ENCODE data around the gene ZNF740. TPM values are rescaled to one million over a fixed set of nuclear protein-coding genes. Genes with fewer than 3 reads are reported as not detected.

Gene ZNF740
- total and polyA plus RNA-seq, 7 experiments from 2014 or later, result 3.6 to 135 (median 45.6) TPM

DNA sequence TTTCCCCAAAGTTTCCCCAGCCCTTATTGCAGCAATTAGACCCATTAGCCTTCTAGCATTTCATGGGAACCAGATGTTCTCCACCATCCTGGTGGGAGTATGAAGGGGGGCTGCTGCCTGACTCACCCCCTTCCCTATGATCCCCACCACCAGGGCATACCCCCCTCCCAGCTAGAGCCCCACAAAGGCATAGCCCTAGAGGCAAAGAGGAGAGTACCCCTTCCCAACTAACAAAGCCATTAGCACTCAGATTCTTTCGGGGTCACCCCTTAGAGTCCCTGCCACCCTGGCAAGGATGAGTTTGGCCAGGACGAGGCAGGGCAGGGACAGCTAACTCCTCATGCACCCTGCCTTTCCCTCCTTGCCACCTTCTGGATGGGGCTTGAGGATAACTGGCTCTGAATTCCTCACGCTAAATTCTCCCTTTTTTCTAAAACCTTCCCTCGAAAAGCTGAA lies 42.3 kb downstream of the ZNF740 start:
- no peaks in the 10 kb centered on the region for H3K9me3 ChIP-seq (ENCODE audit: control insufficient read depth in 2 of 3, low read length in 3 of 3)
- DNase-seq (no peak), ATAC-seq (no peak)
- Mint-ChIP-seq H3K27ac (peak overlapping the region; percentile 81 to 94 (median 88)), H3K4me1 (peaks cover 44 to 74% (median 69%) of the 10 kb centered on the region in 7 donors), H3K36me3 (peaks cover 0 to 18% (median 0%) of the 10 kb centered on the region in 5 donors), H3K9me3 (peaks cover 0 to 5% (median 0%) of the 10 kb centered on the region in 11 donors), H3K27me3 (no peaks in the 10 kb centered on the region), H3K4me3 (peak overlapping the region; percentile 45 to 100 (median 82))
- peak overlapping the region; percentile 66 for H3K27ac ChIP-seq (ENCODE audit: low read depth, low read length)
- ChIA-PET POLR2A (interaction anchor here (1.1 to 8.5 kb wide), 7 partner anchors 9 to 73 kb away, joined by 3 to 103 read pairs (median 6); partner anchors contain the start of genes ITGB7 and PFDN5), CTCF (interaction anchor here (2.3 kb wide), 1 partner anchor 9 kb away, joined by 7 read pairs; no protein-coding TSS in a partner anchor)
- peak overlapping the region; percentile 11 for H3K4me3 ChIP-seq (ENCODE audit: low read length)
- H3K4me1 ChIP-seq (ENCODE audit: control insufficient read depth in 2 of 2, insufficient read depth in 2 of 2, low read length in 2 of 2), result peaks cover 37 to 44% of the 10 kb centered on the region in 2 donors
- no peaks in the 10 kb centered on the region for H3K27me3 ChIP-seq (ENCODE audit: control insufficient read depth in 2 of 2, insufficient read depth in 2 of 2, low read length in 2 of 2)
- peaks cover 0 to 8% (median 0%) of the 10 kb centered on the region in 3 experiments for H3K36me3 ChIP-seq (ENCODE audit: control insufficient read depth in 2 of 3, insufficient read depth in 3 of 3, low read length in 3 of 3)
- intact Hi-C loops (cut with micrococcal nuclease), result loop anchor here (5.0 kb wide), 1 partner anchor 279 kb away; the partner anchor contains the start of gene TARBP2 (in 2 of the 2)

DNA sequence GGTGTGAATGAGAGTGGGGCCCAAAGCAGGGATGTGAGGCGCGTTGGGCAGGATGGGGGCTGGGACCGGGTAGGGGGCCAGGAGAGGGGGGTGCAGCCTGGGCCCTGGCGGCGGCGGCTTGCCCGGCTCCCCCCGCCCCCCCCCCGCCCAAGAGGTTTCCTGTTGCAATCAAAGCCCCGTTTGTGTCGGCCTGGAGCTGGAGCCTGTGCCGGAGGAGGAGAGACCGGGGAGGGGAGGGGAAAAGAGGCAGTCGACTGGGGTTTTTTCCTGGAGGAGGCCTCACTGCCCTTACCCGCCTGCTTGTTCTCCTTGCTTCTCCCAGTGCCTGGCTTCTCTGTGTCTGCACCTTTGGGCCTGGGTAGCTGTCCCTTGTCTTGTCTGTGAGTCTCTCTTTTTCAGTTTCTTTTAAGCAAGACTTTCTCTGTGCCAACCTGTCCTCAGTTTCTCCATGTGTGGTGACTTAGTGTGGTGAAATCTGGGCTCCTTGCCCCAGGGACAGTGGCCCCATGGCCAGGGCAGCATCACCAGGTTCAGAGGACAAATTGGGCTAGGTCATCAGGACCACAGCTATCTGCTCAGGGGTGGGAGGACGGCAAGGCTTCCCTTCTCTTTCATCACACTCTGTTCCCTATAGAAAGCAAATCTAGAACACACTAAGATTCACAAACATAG lies 43.0 kb downstream of the ZNF740 start:
- peak overlapping the region; percentile 66 for H3K27ac ChIP-seq (ENCODE audit: low read depth, low read length)
- CTCF ChIA-PET, result interaction anchor here (0.6 to 2.3 kb wide), 2 partner anchors 10 to 20 kb away, joined by 4 to 7 read pairs; no protein-coding TSS in a partner anchor
- Mint-ChIP-seq H3K27ac (peak overlapping the region; percentile 79 to 94 (median 86)), H3K4me3 (peak overlapping the region; percentile 63 to 100 (median 82)), H3K9me3 (peaks cover 0 to 5% (median 0%) of the 10 kb centered on the region in 11 donors), H3K27me3 (no peaks in the 10 kb centered on the region), H3K4me1 (peaks cover 37 to 71% (median 66%) of the 10 kb centered on the region in 7 donors), H3K36me3 (peaks cover 0 to 16% (median 0%) of the 10 kb centered on the region in 5 donors)
- POLR2A ChIA-PET, result interaction anchor here (1.1 to 8.5 kb wide), 7 partner anchors 9 to 72 kb away, joined by 3 to 103 read pairs (median 6); partner anchors contain the start of genes ITGB7 and PFDN5
- no peaks in the 10 kb centered on the region for H3K27me3 ChIP-seq (ENCODE audit: control insufficient read depth in 2 of 2, insufficient read depth in 2 of 2, low read length in 2 of 2)
- H3K4me1 ChIP-seq (ENCODE audit: control insufficient read depth in 2 of 2, insufficient read depth in 2 of 2, low read length in 2 of 2), result peaks cover 30 to 37% of the 10 kb centered on the region in 2 donors
- H3K4me3 ChIP-seq (ENCODE audit: low read length), result peak overlapping the region; percentile 11
- ATAC-seq, result no peak
- peak in 4 of 9 donors; percentile 40 to 58 (median 42) for DNase-seq
- H3K36me3 ChIP-seq (ENCODE audit: control insufficient read depth in 2 of 3, insufficient read depth in 3 of 3, low read length in 3 of 3), result peaks cover 0 to 8% (median 0%) of the 10 kb centered on the region in 3 experiments
- intact Hi-C loops (cut with micrococcal nuclease), result loop anchor here (5.0 kb wide), 1 partner anchor 279 kb away; the partner anchor contains the start of gene TARBP2 (in 2 of the 2)
- H3K9me3 ChIP-seq (ENCODE audit: control insufficient read depth in 2 of 3, low read length in 3 of 3), result no peaks in the 10 kb centered on the region

DNA sequence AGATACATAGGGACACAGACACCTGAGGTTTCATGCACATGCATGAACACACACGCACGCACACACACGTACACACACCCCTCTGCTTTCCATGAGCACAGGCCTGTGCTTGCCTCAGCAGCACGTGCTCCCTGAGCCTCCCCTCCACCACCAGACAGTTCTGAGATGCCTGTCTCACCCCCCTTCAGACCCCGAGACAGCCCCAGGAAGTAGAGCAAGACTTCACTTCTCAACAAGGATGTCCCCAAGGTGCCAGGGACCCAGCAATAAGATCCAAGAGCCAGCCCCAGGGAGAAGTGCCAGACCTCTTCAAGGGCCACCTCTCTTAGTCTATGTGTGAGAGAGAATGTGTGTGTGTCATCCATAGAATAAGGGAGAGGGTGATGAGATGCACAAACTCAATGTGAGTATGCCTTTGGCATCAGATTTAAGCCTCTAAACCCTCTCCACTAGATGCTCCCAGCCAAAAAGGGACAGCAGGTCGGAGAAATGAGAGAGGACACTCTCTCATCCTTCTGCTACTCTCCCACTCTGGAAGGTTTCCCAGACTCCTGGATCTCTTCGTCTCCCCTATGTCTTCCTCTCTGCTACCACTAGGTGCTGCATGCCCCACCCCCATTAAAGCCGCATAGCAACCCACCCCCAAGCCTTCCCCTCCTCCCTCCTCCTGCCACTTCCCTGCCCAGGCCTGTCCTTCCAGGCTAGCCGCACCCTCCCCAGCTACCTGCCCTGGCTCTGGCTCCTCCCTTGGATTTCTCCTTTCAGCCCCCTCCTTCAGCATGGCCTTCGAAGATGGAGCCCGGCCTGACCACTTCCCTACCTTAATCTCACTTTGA lies 43.8 kb downstream of the ZNF740 start:
- H3K9me3 ChIP-seq (ENCODE audit: control insufficient read depth in 2 of 3, low read length in 3 of 3), result no peaks in the 10 kb centered on the region

GRCh38 chr12:53224897-53225634 lies 44.5 kb downstream of the ZNF740 start:
- H3K9me3 ChIP-seq (ENCODE audit: control insufficient read depth in 2 of 3, low read length in 3 of 3), result no peaks in the 10 kb centered on the region
- Mint-ChIP-seq H3K4me1 (peaks cover 36 to 75% (median 68%) of the 10 kb centered on the region in 7 donors), H3K27me3 (no peaks in the 10 kb centered on the region), H3K9me3 (peaks cover 0 to 4% (median 0%) of the 10 kb centered on the region in 11 donors), H3K36me3 (peaks cover 0 to 7% (median 0%) of the 10 kb centered on the region in 5 donors), H3K27ac (peak overlapping the region; percentile 61 to 89 (median 84)), H3K4me3 (peak overlapping the region in 8 of 10 donors; percentile 22 to 100 (median 59))
- ChIA-PET CTCF (interaction anchor here (0.6 to 1.0 kb wide), 2 partner anchors 11 to 36 kb away, joined by 3 to 4 read pairs; no protein-coding TSS in a partner anchor), POLR2A (interaction anchor here (0.6 to 2.7 kb wide), 8 partner anchors 8 to 45 kb away, joined by 3 to 9 read pairs (median 3); partner anchors contain the start of genes CSAD and ZNF740)
- H3K27me3 ChIP-seq (ENCODE audit: control insufficient read depth in 2 of 2, insufficient read depth in 2 of 2, low read length in 2 of 2), result no peaks in the 10 kb centered on the region
- ATAC-seq (no peak), DNase-seq (no peak)
- intact Hi-C loops (cut with micrococcal nuclease), result loop anchor here (5.0 kb wide), 1 partner anchor 277 kb away; the partner anchor contains the start of gene TARBP2 (in 2 of the 2)
- H3K4me1 ChIP-seq (ENCODE audit: control insufficient read depth in 2 of 2, insufficient read depth in 2 of 2, low read length in 2 of 2), result peaks cover 27 to 37% of the 10 kb centered on the region in 2 donors
- no peak overlapping the region for H3K4me3 ChIP-seq (ENCODE audit: low read length)
- H3K36me3 ChIP-seq (ENCODE audit: control insufficient read depth in 2 of 3, insufficient read depth in 3 of 3, low read length in 3 of 3), result no peaks in the 10 kb centered on the region
- H3K27ac ChIP-seq (ENCODE audit: low read depth, low read length), result no peak overlapping the region

More for the DNA sequence above, 43.8 kb downstream of the ZNF740 start:
- H3K36me3 Mint-ChIP-seq, result peaks cover 0 to 11% (median 0%) of the 10 kb centered on the region in 5 donors
- ChIA-PET POLR2A (interaction anchor here (0.6 to 2.7 kb wide), 9 partner anchors 9 to 43 kb away, joined by 3 to 10 read pairs (median 4); a partner anchor contains a TSS), CTCF (interaction anchor here (0.6 to 2.3 kb wide), 3 partner anchors 10 to 37 kb away, joined by 3 to 7 read pairs (median 4); no protein-coding TSS in a partner anchor)
- H3K4me1 Mint-ChIP-seq, result peaks cover 35 to 72% (median 65%) of the 10 kb centered on the region in 7 donors
- H3K4me3 Mint-ChIP-seq, result peak overlapping the region; percentile 63 to 100 (median 78)
- DNase-seq, result peak in 1 of 9 donors; percentile 50
- peaks cover 27 to 37% of the 10 kb centered on the region in 2 donors for H3K4me1 ChIP-seq (ENCODE audit: control insufficient read depth in 2 of 2, insufficient read depth in 2 of 2, low read length in 2 of 2)
- no peaks in the 10 kb centered on the region for H3K27me3 Mint-ChIP-seq
- intact Hi-C loops (cut with micrococcal nuclease), result loop anchor here (5.0 kb wide), 1 partner anchor 278 kb away; the partner anchor contains the start of gene TARBP2 (in 2 of the 2)
- peaks cover 0 to 7% (median 0%) of the 10 kb centered on the region in 3 experiments for H3K36me3 ChIP-seq (ENCODE audit: control insufficient read depth in 2 of 3, insufficient read depth in 3 of 3, low read length in 3 of 3)
- peak overlapping the region; percentile 66 for H3K27ac ChIP-seq (ENCODE audit: low read depth, low read length)
- no peak for ATAC-seq
- H3K4me3 ChIP-seq (ENCODE audit: low read length), result no peak overlapping the region
- peaks cover 0 to 4% (median 0%) of the 10 kb centered on the region in 11 donors for H3K9me3 Mint-ChIP-seq
- H3K27ac Mint-ChIP-seq, result peak overlapping the region; percentile 69 to 89 (median 84)
- no peaks in the 10 kb centered on the region for H3K27me3 ChIP-seq (ENCODE audit: control insufficient read depth in 2 of 2, insufficient read depth in 2 of 2, low read length in 2 of 2)

DNA sequence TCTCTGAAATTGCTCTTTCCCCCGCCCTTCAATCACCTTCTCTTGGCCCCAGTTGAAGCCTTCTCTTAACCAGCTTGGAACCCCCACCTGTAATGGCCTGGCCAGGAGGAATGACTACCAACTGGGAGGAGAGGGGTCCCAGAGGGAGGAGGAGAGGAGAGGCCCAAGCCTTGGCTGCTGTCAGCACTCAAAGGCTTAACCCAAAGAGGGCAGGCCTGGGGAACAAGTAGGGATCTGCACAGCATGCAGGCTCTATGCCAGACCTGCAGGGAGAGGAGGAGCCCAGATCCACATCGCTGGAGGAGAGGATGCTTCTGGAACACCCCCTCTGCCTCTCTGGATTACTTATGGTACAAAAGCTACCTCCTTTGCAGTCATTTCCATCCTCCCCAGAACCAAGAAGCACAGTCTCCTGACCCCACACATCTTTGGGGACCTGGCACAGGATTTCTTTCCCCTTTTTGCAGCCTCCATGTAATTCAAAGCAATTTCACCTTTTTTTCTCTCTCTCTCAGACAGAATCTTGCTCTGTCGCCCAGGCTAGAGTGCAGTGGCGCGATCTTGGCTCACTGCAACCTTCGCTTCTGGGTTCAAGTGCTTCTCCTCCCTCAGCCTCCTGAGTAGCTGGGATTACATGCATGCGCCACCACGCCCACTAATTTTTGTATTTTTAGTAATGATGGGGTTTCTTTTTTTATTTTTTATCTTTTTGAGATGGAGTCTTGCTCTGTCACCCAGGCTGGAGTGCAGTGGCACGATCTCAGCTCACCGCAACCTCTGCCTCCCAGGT lies 45.3 kb downstream of the ZNF740 start:
- Mint-ChIP-seq H3K4me3 (peak overlapping the region in 6 of 10 donors; percentile 22 to 100 (median 88)), H3K27me3 (no peaks in the 10 kb centered on the region), H3K4me1 (peaks cover 37 to 78% (median 70%) of the 10 kb centered on the region in 7 donors), H3K36me3 (peaks cover 0 to 7% (median 0%) of the 10 kb centered on the region in 5 donors), H3K27ac (peak overlapping the region; percentile 12 to 89 (median 81)), H3K9me3 (peaks cover 0 to 2% (median 0%) of the 10 kb centered on the region in 11 donors)
- Histone ChIP-seq H3K4me1 (ENCODE audit: control insufficient read depth in 2 of 2, insufficient read depth in 2 of 2, low read length in 2 of 2) (peaks cover 27 to 37% of the 10 kb centered on the region in 2 donors), H3K27ac (ENCODE audit: low read depth, low read length) (no peak overlapping the region), H3K27me3 (ENCODE audit: control insufficient read depth in 2 of 2, insufficient read depth in 2 of 2, low read length in 2 of 2) (no peaks in the 10 kb centered on the region), H3K36me3 (ENCODE audit: control insufficient read depth in 2 of 3, insufficient read depth in 3 of 3, low read length in 3 of 3) (no peaks in the 10 kb centered on the region), H3K9me3 (ENCODE audit: control insufficient read depth in 2 of 3, low read length in 3 of 3) (no peaks in the 10 kb centered on the region), H3K4me3 (ENCODE audit: low read length) (no peak overlapping the region)
- ChIA-PET CTCF (interaction anchor here (0.6 to 1.0 kb wide), 2 partner anchors 11 to 12 kb away, joined by 3 to 4 read pairs; no protein-coding TSS in a partner anchor), POLR2A (interaction anchor here (1.0 to 1.6 kb wide), 5 partner anchors 10 to 45 kb away, joined by 3 to 5 read pairs (median 5); partner anchors contain the start of genes CSAD and ZNF740)
- no peak for DNase-seq
- ATAC-seq, result no peak
- intact Hi-C loops (cut with micrococcal nuclease), result no loop called here
